RKO (cell line): ENCODE measurements around the gene TRPV4.

ENCODE experiments used
- DNase-seq: peaks from one replicate; pipeline ENCODE4 v3.0.0-alpha.2; 2016; ENCODE audit warnings: low spot score

The TRPV4 gene

GRCh38 chr12:109828754-109829511 is 4.3 kb downstream of the TRPV4 start:
- no peak for DNase-seq

DNA sequence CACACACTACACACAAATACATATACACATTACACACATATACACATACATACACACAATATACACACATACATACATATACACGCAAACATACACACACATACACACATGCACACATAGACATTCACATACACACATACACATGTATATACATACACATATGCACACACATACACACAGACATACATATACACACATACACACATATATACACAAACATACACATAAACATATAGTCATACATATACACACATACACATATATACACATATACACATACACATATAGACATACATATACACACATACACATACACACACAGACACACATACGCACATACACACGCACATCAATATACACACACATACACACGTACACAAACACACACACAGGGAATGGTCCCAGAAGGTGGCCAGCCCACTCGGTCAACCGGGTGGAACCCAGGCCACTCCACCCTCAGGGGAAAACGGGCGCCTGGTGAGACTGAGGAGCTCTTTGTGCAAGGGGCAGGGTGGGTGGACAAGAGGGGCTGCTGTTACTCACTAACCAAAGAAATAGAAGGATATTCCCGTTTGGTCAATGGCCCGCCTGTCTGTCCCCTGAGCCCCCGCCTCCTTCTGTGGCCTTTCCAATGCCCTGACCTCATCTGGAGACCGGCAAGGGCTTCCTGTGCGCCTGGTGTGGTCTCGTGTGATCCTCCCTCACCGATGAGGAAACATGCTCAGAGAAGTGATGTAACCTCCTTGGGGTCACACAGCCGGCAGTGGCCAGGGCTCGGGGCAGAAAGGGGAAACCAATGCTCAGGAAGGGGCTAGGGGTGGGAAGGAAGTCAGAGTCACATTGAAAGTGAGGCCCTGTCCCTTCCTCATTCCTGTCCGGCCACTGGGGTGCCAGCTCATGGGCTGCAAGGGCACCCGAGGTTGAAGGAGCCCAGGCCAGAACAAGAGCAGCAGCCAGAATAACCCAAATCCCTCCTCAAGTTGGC is 5.3 kb downstream of the TRPV4 start:
- DNase-seq, result no peak

GRCh38 chr12:109827080-109827479 is 6.1 kb downstream of the TRPV4 start:
- DNase-seq, result no peak

DNA sequence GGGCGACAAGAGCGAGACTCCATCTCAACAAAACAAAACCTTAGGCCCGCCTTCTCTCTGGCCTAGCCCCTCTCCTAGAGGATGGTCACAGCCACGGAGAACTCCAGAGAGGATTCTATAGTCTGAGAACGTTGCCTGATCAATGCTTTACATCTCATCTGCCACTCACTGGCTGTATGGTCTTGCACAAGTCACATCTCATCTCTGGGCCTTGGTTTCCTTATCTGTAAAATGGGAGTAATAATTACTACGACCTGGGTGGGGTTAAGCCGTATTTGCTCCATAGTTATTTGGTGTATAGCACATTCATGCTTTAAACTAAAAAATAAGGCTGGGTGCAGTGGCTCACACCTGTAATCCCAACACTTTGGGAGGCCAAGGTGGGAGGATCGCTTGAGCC is 8.5 kb downstream of the TRPV4 start:
- no peak for DNase-seq

DNA sequence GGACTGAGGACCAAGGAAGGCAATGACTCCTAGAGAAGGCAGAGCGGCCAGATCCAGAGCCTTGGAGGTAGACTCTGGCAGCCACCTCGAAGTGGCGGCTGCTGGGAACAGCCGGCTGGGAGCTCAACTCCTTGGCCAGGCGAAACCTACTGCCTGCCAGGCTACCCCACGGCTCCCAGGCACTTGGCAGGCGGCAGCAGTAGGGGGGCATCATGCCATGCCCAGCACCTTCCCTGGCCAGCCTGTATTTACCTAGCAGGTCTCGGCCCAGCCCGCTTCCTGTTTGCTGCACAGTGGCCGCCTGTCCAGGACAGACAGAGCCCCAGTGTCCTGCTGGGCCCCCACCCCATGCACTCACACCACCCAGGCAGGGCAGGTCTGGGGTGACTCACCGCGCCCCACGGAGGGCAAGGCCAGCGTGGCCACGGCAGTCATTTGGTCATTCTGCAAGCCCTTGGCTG is 10.2 kb downstream of the TRPV4 start:
- DNase-seq, result no peak

GRCh38 chr12:109822416-109822815 is 10.8 kb downstream of the TRPV4 start:
- no peak for DNase-seq

- no peak for DNase-seq
Measured at GRCh38 chr12:109821968-109822367, 11.2 kb downstream of the TRPV4 start.

DNA sequence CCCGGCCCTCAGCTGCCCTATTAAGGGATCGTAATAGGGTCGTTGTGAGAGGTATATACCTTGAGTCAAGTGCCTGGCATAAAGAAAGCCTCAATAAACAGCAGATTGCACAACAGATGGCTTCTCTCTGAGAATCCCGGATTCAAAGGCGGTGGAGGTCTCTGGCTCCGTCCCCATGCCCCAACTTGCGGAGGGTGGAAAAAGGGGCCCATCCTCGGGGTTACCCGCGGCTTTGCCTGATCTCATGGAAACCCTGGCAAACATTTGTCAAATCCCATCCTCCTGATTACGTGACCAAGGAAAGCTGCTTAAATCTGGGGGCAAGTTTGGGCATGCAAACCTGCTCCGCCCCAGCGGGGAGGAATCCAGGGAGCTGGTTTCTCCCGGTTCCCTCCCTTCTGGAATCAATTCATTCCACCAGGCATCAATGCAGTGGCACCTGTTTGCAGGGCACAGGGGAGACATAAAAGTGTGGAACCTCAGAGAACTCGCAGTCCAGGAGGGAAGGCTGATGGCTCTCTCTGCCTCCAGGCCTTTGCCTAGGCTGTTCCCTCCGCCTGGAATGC is 12.3 kb downstream of the TRPV4 start:
- no peak for DNase-seq

DNA sequence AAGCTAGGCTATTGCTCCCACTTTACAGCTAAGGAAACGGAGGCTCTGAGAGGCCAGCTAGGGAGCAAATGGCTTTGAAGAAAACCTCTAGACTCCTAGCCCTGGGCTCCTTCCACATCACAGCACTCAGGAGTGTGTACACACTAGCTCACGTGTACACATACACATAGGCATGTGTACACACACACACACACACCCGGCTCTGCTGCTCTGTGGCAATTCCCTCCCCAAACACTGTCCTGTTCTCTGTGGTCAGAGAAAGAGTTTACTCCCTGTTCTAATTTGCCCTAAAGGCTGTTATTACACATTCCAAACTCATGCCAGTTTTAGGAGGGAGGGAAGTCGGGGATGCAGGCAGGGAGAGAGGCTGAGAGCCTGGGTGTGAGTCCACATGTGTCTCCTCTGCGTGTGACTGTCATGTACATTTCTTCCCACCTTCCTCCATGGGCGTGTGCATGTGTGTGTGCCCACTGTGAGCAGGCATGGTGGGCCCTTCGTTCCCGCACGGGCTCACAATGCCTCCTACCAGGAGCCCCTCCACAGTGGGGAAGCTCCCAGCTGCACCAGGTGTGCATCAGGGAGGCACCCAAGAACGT is 14.2 kb downstream of the TRPV4 start:
- DNase-seq, result no peak

DNA sequence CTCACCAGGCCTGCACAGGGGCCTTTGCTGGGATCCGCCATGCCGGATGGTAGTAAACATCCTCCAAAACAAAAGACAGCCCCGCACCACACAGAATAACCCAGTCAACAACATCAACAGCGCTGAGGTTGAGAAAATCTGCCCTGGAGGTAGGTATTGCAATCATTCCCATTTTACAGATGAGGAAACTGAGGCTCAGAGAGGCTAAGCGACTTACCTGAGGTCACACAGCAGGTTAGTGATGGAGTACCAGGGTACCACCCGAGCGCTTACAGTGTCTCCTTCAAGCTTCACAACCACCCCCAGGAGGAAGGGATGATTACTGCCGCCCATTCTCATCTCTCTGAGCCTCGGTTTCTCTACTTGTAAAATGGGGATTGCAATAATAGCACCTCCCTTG is 14.9 kb downstream of the TRPV4 start:
- no peak for DNase-seq

DNA sequence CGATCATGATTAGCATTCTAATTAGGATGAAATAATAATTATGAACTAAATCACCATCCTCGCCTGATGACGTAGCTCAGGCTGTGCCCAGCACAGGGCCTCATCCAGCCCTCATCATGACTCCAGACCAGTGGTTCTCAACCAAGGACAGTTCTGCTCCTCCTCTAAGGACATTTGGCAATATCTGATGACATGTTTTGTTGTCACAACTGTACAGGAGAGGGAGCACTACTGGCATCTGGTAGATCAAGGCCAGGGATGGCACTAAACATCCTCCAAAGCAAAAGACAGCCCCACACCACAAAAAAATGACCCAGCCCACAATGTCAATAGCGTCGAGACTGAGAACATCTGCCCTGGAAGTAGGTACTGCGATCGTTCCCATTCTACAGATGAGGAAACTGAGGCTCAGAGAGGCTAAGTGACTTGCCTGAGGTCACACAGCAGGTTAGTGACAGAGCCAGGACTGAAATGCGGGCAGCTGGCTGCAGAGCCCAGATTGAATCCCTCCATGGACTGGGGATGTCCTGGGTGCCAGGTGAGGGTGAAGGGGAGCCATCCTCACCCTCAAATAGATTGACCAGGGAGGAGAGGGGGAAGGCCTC is 15.5 kb downstream of the TRPV4 start:
- no peak for DNase-seq

DNA sequence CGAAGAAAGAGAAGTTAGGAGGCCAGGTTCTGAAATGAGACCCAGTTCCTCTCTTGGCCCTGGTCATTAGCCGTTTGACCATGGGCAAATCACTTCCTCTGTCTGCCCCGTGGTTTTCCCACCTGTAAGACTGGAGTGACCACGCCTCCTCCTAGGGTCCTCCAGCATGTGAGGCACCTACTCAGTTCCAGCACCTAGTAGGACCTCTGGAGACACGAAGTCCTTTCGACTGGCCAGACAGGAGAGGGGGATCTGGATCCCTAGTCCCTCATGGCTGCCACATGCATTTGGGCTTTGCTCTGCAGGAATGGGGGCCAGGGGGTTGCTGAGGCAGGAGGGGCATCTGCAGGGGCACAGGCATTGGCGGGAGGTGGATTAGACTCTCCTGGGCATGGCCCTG is 16.3 kb downstream of the TRPV4 start:
- no peak for DNase-seq

DNA sequence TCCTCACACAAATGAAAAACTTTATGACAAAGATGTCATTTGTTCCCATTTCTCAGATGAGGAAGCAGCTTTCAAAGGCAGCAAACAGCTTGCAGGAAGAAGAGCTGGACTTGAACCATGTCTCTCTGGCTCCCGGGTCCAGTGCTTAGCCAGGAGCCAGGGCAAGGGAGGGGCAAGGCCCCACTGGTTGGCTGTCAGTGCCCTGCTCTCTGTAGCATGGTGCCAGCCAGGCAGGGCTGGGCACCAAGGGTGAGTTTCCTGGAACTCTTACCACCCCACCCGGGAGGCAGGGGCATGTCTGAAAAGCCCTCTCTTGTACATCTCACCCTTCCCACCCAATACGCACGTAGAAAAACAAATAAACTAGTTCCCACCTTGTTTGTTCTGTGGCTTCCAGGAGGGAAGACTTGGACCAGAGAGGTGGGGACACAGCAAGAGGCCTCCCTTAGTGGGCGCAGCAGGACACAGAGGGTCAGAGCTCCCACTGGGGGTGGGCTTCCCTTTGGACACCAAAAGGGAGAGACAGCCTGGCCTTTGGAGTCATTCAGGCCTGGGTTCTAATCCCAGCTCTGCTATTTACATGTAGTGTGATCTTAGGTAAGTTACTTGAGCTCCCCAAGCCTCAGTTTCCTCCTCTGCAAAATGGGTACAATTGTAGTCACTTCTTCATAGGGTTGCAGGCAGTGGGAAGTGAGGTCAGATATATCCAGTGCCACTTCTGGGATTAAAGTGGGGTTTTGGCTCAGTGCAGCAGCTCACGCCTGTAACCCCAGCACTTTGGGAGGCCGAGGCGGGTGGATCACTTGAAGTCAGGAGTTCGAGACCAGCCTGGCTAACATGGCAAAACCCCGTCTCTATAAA is 17.2 kb downstream of the TRPV4 start:
- no peak for DNase-seq

DNA sequence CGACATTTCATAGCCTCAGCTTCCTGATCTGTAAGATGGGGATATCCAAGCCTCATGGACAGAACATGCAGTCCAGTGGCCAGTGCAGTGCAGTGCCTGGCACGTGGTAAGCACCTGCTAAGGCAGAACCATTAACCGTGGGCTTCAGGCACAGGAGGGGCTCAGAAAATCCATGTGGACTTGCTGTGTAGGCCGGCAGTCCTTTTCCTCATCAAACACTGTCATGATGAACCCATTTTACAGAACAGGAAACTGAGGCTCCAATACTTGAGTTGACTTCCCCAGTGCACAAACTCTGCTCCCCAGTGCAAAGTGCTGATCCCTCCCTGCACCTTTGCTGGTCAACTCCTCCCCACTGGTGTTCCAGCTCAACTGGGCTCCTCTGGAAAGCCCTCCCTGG is 18.0 kb downstream of the TRPV4 start:
- DNase-seq, result no peak

DNA sequence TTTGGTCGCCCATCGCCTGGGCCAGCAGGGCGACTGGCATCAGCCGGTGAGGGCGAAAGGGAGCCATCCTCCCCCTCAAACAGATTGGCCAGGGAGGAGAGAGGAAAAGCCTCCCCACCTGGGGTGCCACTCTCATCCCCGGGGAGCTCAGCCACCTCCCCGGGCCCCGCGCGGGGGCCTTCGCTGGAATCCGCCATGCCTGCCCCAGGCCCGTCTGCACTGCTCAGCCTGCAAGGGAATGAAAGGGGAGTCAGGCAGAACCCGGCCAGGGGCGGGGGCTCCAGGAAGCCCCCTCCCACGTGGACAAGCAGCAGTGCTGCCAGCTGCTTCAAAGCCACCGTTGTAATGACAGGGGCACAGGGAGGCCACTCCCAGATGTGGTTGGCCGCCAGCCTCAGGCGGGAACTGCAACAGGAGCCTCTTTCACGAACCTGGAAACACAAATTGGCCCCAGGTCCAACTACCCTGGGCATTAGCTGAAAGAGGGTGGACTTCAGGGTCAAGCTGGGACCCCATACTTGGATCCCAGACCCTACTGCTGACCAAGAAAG is 18.5 kb downstream of the TRPV4 start:
- DNase-seq, result no peak

GRCh38 chr12:109813810-109814416 is 19.3 kb downstream of the TRPV4 start:
- no peak for DNase-seq

- DNase-seq, result no peak
Measured at GRCh38 chr12:109811624-109811995, 21.6 kb downstream of the TRPV4 start.

GRCh38 chr12:109810954-109811623 is 22.1 kb downstream of the TRPV4 start:
- DNase-seq, result no peak

- DNase-seq, result no peak
Measured at GRCh38 chr12:109808876-109809646, 24.1 kb downstream of the TRPV4 start.
